GM23338 (cell line): ENCODE measurements around the gene CLK1. TPM values are rescaled to one million over a fixed set of nuclear protein-coding genes. Genes with fewer than 3 reads are reported as not detected.
A peak's percentile ranks its signal among the peaks of the same experiment; 100 is the strongest.

Experiments
- ATAC-seq: fragments of 200-7000 bp; cut with Tn5 transposase; 3 replicates; pipeline ENCODE4 v1.9.1; 2020
- DNase-seq: peaks from one replicate; pipeline ENCODE4 v3.0.0-alpha.2; 2015; ENCODE audit warnings: low spot score
- H2AFZ ChIP-seq: fragments of 200-600 bp; sonication (generic); 2 replicates; pipeline ENCODE4 v1.8.0; 2016; ENCODE audit warnings: antibody characterized with exemption, mild to moderate bottlenecking, moderate library complexity
- H3F3A ChIP-seq: fragments of 200-600 bp; sonication (generic); replicated peaks from 2 replicates; pipeline ENCODE4 v1.8.0; 2017; ENCODE audit warnings: antibody characterized with exemption, mixed run types, low read depth
- H3K27ac ChIP-seq: fragments of 200-600 bp; sonication (generic); 2 replicates; pipeline ENCODE4 v1.6.1; 2016; ENCODE audit warnings: low read depth
- H3K27me3 ChIP-seq: fragments of 200-600 bp; sonication (generic); 2 replicates; pipeline ENCODE4 v1.8.0; 2016; ENCODE audit warnings: mild to moderate bottlenecking, mixed run types, moderate library complexity; ENCODE audit not compliant: insufficient read depth
- H3K36me3 ChIP-seq: fragments of 200-600 bp; sonication (generic); 2 replicates; pipeline ENCODE4 v1.8.0; 2016; ENCODE audit warnings: mild to moderate bottlenecking; ENCODE audit not compliant: insufficient read depth
- H3K4me1 ChIP-seq: fragments of 200-600 bp; sonication (generic); 2 replicates; pipeline ENCODE4 v1.8.0; 2016; ENCODE audit warnings: mild to moderate bottlenecking, moderate library complexity; ENCODE audit not compliant: insufficient read depth
- H3K4me2 ChIP-seq: fragments of 200-600 bp; sonication (generic); 2 replicates; pipeline ENCODE4 v1.7.1; 2017; ENCODE audit warnings: mixed run types
- H3K4me3 ChIP-seq: fragments of 200-600 bp; sonication (generic); 2 replicates; pipeline ENCODE4 v1.6.1; 2016; ENCODE audit warnings: mixed run types
- H3K79me2 ChIP-seq: fragments of 200-600 bp; sonication (generic); replicated peaks from 2 replicates; pipeline ENCODE4 v1.8.0; 2017; ENCODE audit warnings: mild to moderate bottlenecking; ENCODE audit not compliant: insufficient read depth
- H3K9me2 ChIP-seq: fragments of 200-600 bp; sonication (generic); 2 replicates; pipeline ENCODE4 v1.8.0; 2017; ENCODE audit not compliant: insufficient read depth
- H4K20me1 ChIP-seq: fragments of 200-600 bp; sonication (generic); replicated peaks from 2 replicates; pipeline ENCODE4 v1.8.0; 2017; ENCODE audit warnings: mild to moderate bottlenecking; ENCODE audit not compliant: insufficient read depth
- H3K27ac Mint-ChIP-seq: 2 replicates; pipeline ENCODE4 v1.8.0; 2020; ENCODE audit warnings: inconsistent platforms, mild to moderate bottlenecking, moderate library complexity, mixed read lengths
- H3K27me3 Mint-ChIP-seq: 3 replicates; pipeline ENCODE4 v1.8.0; 2022; ENCODE audit warnings: low read depth, mild to moderate bottlenecking, moderate library complexity, mixed read lengths, inconsistent platforms; ENCODE audit not compliant: insufficient read depth, poor library complexity
- H3K36me3 Mint-ChIP-seq: 3 replicates; pipeline ENCODE4 v1.8.0; 2021; ENCODE audit warnings: low read depth, mild to moderate bottlenecking, inconsistent platforms, moderate library complexity, mixed read lengths
- H3K4me1 Mint-ChIP-seq: 3 replicates; pipeline ENCODE4 v1.8.0; 2020; ENCODE audit warnings: mild to moderate bottlenecking, inconsistent platforms, mixed read lengths
- H3K4me3 Mint-ChIP-seq: 3 replicates; pipeline ENCODE4 v1.8.0; 2021; ENCODE audit warnings: moderate library complexity, mild to moderate bottlenecking, inconsistent platforms, mixed read lengths
- H3K9me3 Mint-ChIP-seq: 3 replicates; pipeline ENCODE4 v1.8.0; 2020; ENCODE audit warnings: moderate library complexity, mild to moderate bottlenecking, inconsistent platforms, mixed read lengths
- CREB1 ChIP-seq: fragments of 250-450 bp; sonication (Bioruptor Pico); IDR thresholded peaks from 2 replicates; pipeline ENCODE4 v1.5.0; 2020; ENCODE audit warnings: low read depth, mild to moderate bottlenecking, moderate library complexity
- CTCF ChIP-seq, 2 experiments: fragments of 200-600 bp in 1 of 2; sonication (generic) in 1 of 2; conservative IDR thresholded peaks; 2 replicates each; pipeline versions ENCODE4 v1.5.1 to v1.6.1; 2016 to 2017; ENCODE audit warnings: antibody characterized with exemption in 2 of 2, low read depth in 2 of 2, mild to moderate bottlenecking in 2 of 2, moderate library complexity in 1 of 2
- EZH2 ChIP-seq: fragments of 200-600 bp; sonication (generic); IDR thresholded peaks from one replicate; pipeline ENCODE4 v1.8.0; 2017; ENCODE audit warnings: antibody characterized with exemption, mild to moderate bottlenecking, low read depth; ENCODE audit not compliant: unreplicated experiment
- EZH2phosphoT487 ChIP-seq: fragments of 200-600 bp; sonication (generic); IDR thresholded peaks from one replicate; pipeline ENCODE4 v1.8.1; 2018; ENCODE audit warnings: antibody characterized with exemption; ENCODE audit not compliant: unreplicated experiment
- JUNB ChIP-seq: IDR thresholded peaks from one replicate; pipeline ENCODE4 v1.6.1; 2016; ENCODE audit warnings: antibody characterized with exemption; ENCODE audit not compliant: unreplicated experiment
- NANOG ChIP-seq: IDR thresholded peaks from 2 replicates; pipeline ENCODE4 v1.6.1; 2016; ENCODE audit warnings: antibody characterized with exemption, borderline replicate concordance
- POLR2AphosphoS5 ChIP-seq: IDR thresholded peaks from 2 replicates; pipeline ENCODE4 v1.6.1; 2016; ENCODE audit warnings: antibody characterized with exemption, low read depth
- REST ChIP-seq: IDR thresholded peaks from one replicate; pipeline ENCODE4 v1.6.1; 2018; ENCODE audit warnings: antibody characterized with exemption; ENCODE audit not compliant: unreplicated experiment
- STAT1 ChIP-seq: IDR thresholded peaks from one replicate; pipeline ENCODE4 v1.6.1; 2016; ENCODE audit warnings: antibody characterized with exemption; ENCODE audit not compliant: unreplicated experiment
- ZNF114 ChIP-seq: fragments of 250-450 bp; sonication (Bioruptor Pico); IDR thresholded peaks from 2 replicates; pipeline ENCODE4 v1.5.0; 2020; ENCODE audit warnings: mild to moderate bottlenecking, moderate library complexity
- ZNF331 ChIP-seq: fragments of 250-450 bp; sonication (Bioruptor Pico); IDR thresholded peaks from 2 replicates; pipeline ENCODE4 v1.5.0; 2020; ENCODE audit warnings: low read depth, mild to moderate bottlenecking, moderate library complexity
- polyA plus RNA-seq: library from polyadenylated mRNA; unstranded; fragments of >200 nt; fragmentation: Nextera tagmentation; extraction: Ambion mirVana; gene quantifications from 2 replicates; pipeline ENCODE4 v1.2.1, GENCODE V29; 2016
- total RNA-seq: library from RNA; depleted of rRNA; stranded (reverse); fragments of >200 nt; shearing (Covaris generic); gene quantifications from 2 replicates; pipeline ENCODE4 v1.2.3, GENCODE V29; 2014
- TF ChIP-seq, protein P1 (sequence below): IDR thresholded peaks from 2 replicates; pipeline ENCODE4 v1.6.1; 2016; ENCODE audit warnings: antibody characterized with exemption
- TF ChIP-seq, protein P2 (sequence below): fragments of 250-450 bp; sonication (Bioruptor Pico); IDR thresholded peaks from 2 replicates; pipeline ENCODE4 v1.5.0; 2020; ENCODE audit warnings: mild to moderate bottlenecking, moderate library complexity

Gene CLK1
- total and polyA plus RNA-seq, 2 experiments from 2014 or later, result 26.7 to 36.0 TPM

- TF ChIP-seq CTCF (conservative IDR thresholded peaks at IDR 0.05; ENCODE audit: low read depth in 2 of 2), result no peak
- TF ChIP-seq JUNB, result no peak
- no peak for TF ChIP-seq EZH2
- TF ChIP-seq NANOG, result no peak
- TF ChIP-seq ZNF331, result no peak
- TF ChIP-seq, protein P1, sequence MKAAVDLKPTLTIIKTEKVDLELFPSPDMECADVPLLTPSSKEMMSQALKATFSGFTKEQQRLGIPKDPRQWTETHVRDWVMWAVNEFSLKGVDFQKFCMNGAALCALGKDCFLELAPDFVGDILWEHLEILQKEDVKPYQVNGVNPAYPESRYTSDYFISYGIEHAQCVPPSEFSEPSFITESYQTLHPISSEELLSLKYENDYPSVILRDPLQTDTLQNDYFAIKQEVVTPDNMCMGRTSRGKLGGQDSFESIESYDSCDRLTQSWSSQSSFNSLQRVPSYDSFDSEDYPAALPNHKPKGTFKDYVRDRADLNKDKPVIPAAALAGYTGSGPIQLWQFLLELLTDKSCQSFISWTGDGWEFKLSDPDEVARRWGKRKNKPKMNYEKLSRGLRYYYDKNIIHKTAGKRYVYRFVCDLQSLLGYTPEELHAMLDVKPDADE, result no peak
- no peak for TF ChIP-seq STAT1
- TF ChIP-seq CREB1 (CRISPR knock-in tag), result no peak
- TF ChIP-seq EZH2phosphoT487, result no peak
- TF ChIP-seq, protein P2, sequence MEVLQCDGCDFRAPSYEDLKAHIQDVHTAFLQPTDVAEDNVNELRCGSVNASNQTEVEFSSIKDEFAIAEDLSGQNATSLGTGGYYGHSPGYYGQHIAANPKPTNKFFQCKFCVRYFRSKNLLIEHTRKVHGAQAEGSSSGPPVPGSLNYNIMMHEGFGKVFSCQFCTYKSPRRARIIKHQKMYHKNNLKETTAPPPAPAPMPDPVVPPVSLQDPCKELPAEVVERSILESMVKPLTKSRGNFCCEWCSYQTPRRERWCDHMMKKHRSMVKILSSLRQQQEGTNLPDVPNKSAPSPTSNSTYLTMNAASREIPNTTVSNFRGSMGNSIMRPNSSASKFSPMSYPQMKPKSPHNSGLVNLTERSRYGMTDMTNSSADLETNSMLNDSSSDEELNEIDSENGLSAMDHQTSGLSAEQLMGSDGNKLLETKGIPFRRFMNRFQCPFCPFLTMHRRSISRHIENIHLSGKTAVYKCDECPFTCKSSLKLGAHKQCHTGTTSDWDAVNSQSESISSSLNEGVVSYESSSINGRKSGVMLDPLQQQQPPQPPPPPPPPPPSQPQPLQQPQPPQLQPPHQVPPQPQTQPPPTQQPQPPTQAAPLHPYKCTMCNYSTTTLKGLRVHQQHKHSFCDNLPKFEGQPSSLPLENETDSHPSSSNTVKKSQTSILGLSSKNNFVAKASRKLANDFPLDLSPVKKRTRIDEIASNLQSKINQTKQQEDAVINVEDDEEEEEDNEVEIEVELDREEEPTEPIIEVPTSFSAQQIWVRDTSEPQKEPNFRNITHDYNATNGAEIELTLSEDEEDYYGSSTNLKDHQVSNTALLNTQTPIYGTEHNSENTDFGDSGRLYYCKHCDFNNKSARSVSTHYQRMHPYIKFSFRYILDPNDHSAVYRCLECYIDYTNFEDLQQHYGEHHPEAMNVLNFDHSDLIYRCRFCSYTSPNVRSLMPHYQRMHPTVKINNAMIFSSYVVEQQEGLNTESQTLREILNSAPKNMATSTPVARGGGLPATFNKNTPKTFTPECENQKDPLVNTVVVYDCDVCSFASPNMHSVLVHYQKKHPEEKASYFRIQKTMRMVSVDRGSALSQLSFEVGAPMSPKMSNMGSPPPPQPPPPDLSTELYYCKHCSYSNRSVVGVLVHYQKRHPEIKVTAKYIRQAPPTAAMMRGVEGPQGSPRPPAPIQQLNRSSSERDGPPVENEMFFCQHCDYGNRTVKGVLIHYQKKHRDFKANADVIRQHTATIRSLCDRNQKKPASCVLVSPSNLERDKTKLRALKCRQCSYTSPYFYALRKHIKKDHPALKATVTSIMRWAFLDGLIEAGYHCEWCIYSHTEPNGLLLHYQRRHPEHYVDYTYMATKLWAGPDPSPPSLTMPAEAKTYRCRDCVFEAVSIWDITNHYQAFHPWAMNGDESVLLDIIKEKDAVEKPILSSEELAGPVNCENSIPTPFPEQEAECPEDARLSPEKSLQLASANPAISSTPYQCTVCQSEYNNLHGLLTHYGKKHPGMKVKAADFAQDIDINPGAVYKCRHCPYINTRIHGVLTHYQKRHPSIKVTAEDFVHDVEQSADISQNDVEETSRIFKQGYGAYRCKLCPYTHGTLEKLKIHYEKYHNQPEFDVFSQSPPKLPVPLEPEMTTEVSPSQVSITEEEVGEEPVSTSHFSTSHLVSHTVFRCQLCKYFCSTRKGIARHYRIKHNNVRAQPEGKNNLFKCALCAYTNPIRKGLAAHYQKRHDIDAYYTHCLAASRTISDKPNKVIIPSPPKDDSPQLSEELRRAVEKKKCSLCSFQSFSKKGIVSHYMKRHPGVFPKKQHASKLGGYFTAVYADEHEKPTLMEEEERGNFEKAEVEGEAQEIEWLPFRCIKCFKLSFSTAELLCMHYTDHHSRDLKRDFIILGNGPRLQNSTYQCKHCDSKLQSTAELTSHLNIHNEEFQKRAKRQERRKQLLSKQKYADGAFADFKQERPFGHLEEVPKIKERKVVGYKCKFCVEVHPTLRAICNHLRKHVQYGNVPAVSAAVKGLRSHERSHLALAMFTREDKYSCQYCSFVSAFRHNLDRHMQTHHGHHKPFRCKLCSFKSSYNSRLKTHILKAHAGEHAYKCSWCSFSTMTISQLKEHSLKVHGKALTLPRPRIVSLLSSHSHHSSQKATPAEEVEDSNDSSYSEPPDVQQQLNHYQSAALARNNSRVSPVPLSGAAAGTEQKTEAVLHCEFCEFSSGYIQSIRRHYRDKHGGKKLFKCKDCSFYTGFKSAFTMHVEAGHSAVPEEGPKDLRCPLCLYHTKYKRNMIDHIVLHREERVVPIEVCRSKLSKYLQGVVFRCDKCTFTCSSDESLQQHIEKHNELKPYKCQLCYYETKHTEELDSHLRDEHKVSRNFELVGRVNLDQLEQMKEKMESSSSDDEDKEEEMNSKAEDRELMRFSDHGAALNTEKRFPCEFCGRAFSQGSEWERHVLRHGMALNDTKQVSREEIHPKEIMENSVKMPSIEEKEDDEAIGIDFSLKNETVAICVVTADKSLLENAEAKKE (CRISPR knock-in tag), result no peak
- no peak for TF ChIP-seq ZNF114
- TF ChIP-seq POLR2AphosphoS5, result no peak
- TF ChIP-seq REST, result no peak
- no peaks in the 10 kb centered on the region for H3K36me3 Mint-ChIP-seq
- no peaks in the 10 kb centered on the region for H3K36me3 ChIP-seq
- ATAC-seq (no peak), DNase-seq (no peak)
- H3K27ac Mint-ChIP-seq, result no peak overlapping the region
- peaks cover 6% of the 10 kb centered on the region; the same call in 2 of the 3 replicates for H3K4me1 Mint-ChIP-seq
- no peaks in the 10 kb centered on the region for H4K20me1 ChIP-seq
- H3K27me3 ChIP-seq, result no peaks in the 10 kb centered on the region
- 0 out of 2 replicates have a peak, but pooled peaks cover 2% of the 10 kb centered on the region for H3K9me2 ChIP-seq
- no peaks in the 10 kb centered on the region for H3K27me3 Mint-ChIP-seq
- no peak overlapping the region for H3K4me2 ChIP-seq
- no peaks in the 10 kb centered on the region for H3K79me2 ChIP-seq
- H3K4me3 ChIP-seq, result no peak overlapping the region
- H3K27ac ChIP-seq, result no peak overlapping the region
- no peaks in the 10 kb centered on the region for H3K9me3 Mint-ChIP-seq
- no peaks in the 10 kb centered on the region for H3F3A ChIP-seq
- H3K4me3 Mint-ChIP-seq, result no peak overlapping the region
- H2AFZ ChIP-seq, result peak overlapping the region; percentile 28; the same call in 1 of the 2 replicates
- peaks cover 2% of the 10 kb centered on the region; the same call in 1 of the 2 replicates for H3K4me1 ChIP-seq
Measured at GRCh38 chr2:200843993-200844948, 20.2 kb downstream of the CLK1 start.
